ENCODE data around the gene CPT1B.
"Not testable (repeated sequence)": the region's sequence is repeated elsewhere in the genome, so short reads cannot be mapped to it uniquely, and the experiment has no call there.

Gene CPT1B

GRCh38 chr22:50545522-50546325 is 32.5 kb downstream of the CPT1B start, which contains the start of gene KLHDC7B:
TSS of gene KLHDC7B (plus strand) at chr22:50545899. CDS start at chr22:50546244, 345 bp downstream.
- DNase-seq (ENCODE audit: low read depth) = no peak

DNA sequence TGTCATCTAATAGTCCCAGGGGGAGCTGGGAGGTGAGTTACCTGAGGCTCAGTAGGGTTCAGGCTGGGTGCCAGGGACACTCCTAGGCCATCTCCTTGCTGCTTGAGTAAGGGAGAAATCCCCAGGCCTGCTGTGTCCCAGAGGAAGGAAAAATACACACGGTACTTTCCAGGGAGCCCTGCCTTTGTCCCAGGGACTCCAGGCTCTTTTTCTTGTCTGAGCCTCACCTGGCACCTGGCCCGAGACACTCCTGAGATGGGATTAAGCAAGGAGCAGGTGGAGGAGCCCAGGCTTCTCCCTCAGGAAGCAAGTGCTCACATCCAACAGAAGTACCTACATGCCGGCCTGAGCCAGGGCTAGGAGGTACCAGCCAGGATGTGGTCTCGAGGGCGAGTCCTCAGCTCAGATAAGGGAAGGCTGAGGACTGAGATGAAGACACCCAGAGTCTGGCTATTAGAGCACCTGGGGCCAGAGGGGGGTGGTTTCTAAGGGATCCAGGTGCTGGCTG is 33.4 kb downstream of the CPT1B start:
- no peak for DNase-seq (ENCODE audit: low read depth)

DNA sequence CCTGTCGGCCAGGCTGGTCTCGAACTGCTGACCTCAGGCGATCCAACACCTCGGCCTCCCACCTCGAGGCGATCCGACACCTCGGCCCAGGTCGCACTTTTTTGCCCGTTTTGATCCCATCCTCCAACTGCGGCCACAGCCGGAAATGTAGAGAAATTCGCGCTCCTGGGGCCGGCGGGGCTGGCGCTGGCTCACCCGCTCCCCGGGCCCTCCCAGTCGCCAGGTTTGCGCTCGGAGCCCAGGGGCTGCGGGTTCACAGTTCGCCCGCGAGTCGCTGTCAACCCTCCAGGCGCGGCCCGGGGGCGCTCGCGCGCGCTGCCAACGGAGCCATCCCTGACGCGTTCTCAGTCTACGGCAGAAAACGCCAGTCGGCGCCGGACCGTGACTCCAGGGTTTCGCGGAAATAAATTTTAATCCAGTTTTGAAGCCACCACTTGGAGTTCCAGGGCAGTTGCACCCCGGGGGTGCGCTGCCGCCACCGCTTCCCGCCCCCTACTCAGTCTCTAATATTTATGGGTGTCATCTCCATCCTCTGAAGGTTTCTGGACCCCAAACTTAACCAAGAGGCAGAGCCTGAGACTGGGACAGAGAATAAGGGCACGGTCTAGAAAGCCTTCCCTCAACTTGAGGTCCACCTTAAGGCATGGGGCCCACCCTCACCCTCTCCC is 34.0 kb downstream of the CPT1B start:
- peak; percentile 66 for DNase-seq (ENCODE audit: low read depth)

DNA sequence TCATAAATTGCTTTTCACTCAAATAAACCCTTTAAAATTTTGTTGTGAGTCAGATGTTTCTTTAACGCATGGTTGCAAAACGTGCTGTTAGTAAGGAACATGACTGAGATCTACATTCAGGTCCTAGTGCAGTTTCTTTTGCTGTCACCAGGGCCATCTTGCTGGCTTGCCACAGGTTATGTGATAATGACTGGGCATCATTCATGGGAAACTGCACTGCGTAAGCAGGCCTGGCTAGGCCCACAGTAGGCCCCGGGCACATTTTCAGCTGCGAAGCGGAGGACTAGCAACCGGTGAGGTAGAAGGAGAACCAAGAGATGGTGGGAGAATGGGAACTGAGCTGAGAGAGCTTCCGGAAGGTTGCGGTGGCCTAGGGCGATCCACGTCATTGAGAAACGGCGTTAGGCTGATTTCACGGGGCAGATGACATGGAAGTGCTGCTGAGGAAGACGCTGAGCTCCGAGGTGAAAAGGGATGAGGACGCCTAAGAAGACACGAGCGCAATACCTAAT is 35.8 kb downstream of the CPT1B start:
- DNase-seq (ENCODE audit: low read depth) = no peak

DNA sequence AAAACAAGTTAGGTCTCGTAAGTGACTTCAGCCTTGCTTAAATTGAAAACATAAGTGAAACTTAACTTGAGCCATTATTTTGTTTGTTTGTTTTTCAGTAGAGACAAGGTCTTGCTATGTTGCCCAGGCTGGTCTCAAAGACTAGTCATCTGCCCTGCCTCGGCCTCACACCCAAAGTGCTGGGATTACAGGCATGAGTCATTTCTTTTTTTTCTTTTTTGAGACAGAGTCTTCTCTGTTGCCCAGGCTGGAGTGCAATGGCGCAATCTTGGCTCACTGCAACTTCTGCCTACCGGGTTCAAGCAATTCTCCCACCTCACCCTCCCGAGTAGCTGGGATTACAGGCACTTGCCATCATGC is 36.6 kb downstream of the CPT1B start:
- not testable (repeated sequence) for DNase-seq (ENCODE audit: low read depth)

DNA sequence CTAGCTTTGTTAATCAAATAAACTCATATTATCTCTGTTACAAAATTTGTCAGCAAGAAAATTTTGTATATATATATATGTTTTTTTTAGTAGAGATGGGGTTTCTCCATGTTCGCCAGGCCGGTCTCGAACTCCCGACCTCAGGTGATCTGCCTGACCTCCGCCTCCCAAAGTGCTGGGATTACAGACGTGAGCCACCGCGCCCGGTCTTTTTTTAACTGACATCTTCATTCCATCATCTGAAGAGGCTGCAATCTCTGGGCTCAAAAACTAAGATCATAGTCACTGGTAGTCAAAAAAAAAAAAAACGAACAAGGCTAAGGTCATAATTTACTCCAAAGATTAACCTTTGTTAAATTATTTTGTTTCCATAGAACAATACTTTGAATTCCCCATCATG is 37.8 kb downstream of the CPT1B start:
- no peak for DNase-seq (ENCODE audit: low read depth)

DNA sequence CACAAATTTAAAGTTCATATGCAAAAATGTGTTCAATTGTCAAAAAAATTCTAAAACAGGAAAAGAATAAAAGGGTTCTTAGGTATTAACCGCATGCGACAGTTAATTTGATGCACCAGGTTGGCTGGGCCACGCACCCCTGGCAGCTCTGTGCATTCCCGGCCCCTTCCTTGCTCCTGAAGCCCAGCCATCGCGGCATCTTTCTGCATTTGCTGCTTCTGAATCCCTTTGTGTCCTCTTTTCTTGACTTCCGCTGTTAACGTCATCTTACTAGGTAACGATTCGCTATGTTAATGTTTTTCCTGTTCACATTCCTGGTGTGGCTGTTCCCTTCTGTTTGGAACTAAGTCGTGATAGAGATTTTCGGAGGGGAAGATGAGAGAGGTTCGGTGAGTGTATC is 40.5 kb downstream of the CPT1B start:
- DNase-seq (ENCODE audit: low read depth) = no peak

- no peak for DNase-seq (ENCODE audit: low read depth)
These were observed 42.0 kb downstream of the CPT1B start for GRCh38 chr22:50536226-50536625.

DNA sequence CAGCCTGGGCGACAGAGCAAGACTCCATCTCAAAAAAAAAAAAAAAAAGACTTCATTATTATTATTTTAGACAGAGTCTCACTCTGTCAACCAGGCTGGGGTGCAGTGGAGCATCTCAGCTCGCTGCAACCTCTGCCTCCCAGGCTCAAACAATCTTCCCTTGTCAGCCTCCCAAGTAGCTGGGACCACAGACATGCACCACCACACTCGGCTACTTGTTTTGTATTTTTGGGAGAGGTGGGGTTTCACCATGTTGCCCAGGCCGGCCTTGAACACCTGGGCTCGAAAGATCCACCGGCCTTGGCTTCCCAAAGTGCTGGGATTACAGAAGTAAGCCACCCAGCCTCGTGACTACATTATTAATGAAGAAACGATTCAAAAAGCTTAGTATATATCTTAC is 43.1 kb downstream of the CPT1B start:
- no peak for DNase-seq (ENCODE audit: low read depth)

- not testable (repeated sequence) for DNase-seq (ENCODE audit: low read depth)
These were observed 44.1 kb downstream of the CPT1B start for GRCh38 chr22:50533856-50534711.

DNA sequence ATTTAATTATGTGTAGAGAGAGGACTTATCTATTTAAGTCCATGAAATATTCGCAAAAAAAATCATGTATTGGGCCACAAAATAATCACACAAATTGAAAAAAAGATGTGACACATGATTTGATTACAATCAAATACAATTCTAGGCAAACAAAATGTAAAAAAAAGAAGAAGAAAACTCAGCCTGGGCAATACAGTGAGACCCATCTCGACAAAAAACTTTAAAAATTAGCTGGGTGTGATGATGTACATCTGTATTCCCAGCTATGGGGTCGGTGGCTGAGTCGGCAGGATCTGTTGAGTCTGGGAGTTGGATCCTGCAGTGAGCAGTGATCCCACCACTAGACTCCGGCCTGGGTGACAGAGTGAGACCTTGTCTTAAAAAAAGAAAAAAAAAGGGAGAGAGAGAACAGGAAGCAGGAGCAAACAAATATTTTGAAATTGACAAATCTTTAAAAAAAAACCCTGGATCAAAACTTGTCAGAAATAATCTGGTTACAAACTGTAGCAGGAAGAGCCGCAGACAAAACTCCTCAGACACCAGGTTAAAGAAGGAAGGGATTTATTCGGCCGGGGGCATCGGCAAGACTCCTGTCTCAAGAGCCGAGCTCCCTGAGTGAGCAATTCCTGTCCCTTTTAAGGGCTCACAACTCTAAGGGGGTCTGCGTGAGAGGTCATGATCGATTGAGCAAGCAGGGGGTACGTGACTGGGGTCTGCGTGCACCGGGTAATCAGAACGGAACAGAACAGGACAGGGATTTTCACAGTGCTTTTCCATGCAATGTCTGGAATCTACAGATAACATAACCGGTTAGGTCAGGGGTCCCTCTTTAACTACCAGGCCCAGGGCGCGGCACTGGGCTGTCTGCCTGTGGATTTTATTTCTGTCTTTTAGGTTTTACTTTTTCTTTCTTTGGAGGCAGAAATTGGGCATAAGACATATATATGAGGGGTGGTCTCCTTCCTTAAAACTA is 45.1 kb downstream of the CPT1B start:
- no peak for DNase-seq (ENCODE audit: low read depth)

- DNase-seq (ENCODE audit: low read depth) = no peak
These were observed 46.1 kb downstream of the CPT1B start for GRCh38 chr22:50531962-50532674.

DNA sequence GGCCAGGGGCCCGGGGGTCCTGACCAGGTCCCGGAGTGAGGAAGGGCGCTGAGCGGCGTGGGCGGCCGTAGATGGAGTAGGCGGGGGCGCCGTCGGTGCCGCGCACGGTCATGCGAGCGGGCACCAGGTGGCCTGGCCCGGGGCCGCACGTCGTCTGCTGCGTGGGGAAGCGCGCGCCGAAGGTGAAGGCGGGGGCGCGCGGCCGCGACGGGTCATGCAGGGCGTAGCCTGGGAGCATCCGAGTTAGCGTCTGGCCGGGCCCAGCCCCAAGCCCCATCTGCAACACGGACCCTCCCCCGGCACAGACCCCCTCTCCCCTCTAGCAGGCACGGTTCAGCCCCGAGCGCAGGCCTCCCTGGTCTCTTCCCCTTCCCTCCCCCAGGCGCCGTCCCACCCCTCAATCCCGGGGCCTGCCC is 46.7 kb downstream of the CPT1B start:
- DNase-seq (ENCODE audit: low read depth) = peak; percentile 25

GRCh38 chr22:50530877-50531545 is 47.2 kb downstream of the CPT1B start:
- DNase-seq (ENCODE audit: low read depth) = peak; percentile 59

- no peak for DNase-seq (ENCODE audit: low read depth)
These were observed 47.7 kb downstream of the CPT1B start for GRCh38 chr22:50530580-50530876.

DNA sequence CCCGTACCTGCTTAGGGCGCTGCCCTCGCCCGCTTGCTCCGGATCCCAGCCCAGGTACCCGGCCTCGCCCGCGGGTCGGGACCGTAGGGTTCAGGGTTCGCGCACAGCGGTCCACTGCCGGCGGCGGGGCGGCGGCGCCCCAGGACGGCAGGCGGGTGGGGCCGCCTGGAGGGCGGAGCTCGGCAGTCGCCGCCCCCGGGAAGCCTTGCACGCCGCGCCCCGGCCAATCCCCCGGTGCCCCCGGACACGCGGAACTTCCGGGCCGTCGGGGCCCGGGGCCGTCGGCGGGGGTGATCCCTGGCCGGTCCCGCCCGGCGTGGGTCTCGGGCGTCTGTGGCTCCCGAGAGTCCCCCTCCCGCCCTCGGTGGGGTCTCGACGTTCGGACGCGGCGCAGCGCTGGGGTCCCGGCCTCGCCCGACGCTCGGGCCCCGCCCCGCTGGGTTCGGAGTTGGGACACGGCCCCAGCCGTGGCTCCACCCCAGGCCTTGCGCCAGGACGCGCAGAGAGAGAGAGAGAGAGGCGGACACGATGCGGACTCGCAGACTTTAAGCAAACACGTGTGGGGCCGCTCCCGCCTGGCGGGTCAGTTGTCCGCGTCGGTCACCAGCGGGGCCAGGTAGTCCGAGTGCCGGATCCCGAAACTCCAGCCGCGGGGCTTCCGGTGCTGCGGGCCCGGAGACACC is 48.2 kb downstream of the CPT1B start, which contains the start of gene TYMP:
Gene TYMP (minus strand): TSS at position 116 of the 683 bp plus-strand sequence. CDS start 303 bp downstream, outside the sequence.
- DNase-seq (ENCODE audit: low read depth) = peak; percentile 51

GRCh38 chr22:50529416-50529896 is 48.8 kb downstream of the CPT1B start:
- peak; percentile 22 for DNase-seq (ENCODE audit: low read depth)

- no peak for DNase-seq (ENCODE audit: low read depth)
These were observed 49.4 kb downstream of the CPT1B start for GRCh38 chr22:50528682-50529415.

Data from T-helper 22 cell (primary cell).